Liver (tissue), 9 donors: ENCODE results near the gene TVP23A. TPM values are rescaled to one million over a fixed set of nuclear protein-coding genes. Genes with fewer than 3 reads are reported as not detected.

ENCODE experiments used
- DNase-seq: peaks from one replicate; pipeline ENCODE4 v3.0.0-alpha.2; 2017; ENCODE audit warnings: low spot score
- H3K27ac ChIP-seq, 2 donors: one replicate each; pipeline ENCODE4 v1.7.0; 2013; ENCODE audit warnings: inconsistent platforms in 2 of 2, low read length in 2 of 2, control low read depth in 1 of 2, low read depth in 1 of 2, mild to moderate bottlenecking in 1 of 2
- H3K27me3 ChIP-seq, 4 donors: one replicate each; pipeline versions ENCODE4 v1.6.1 to v1.7.0; 2013; ENCODE audit warnings: low read length in 3 of 4, inconsistent platforms in 1 of 4, mild to moderate bottlenecking in 1 of 4, moderate library complexity in 1 of 4; ENCODE audit not compliant: control insufficient read depth in 4 of 4, insufficient read depth in 4 of 4
- H3K36me3 ChIP-seq, 4 donors: one replicate each; pipeline versions ENCODE4 v1.6.1 to v1.7.0; 2013; ENCODE audit warnings: low read length in 3 of 4, mild to moderate bottlenecking in 3 of 4, low read depth in 1 of 4, moderate library complexity in 1 of 4; ENCODE audit not compliant: control insufficient read depth in 4 of 4, insufficient read depth in 3 of 4
- H3K4me1 ChIP-seq, 4 donors: one replicate each; pipeline versions ENCODE4 v1.6.1 to v1.7.0; 2013; ENCODE audit warnings: low read length in 3 of 4, mild to moderate bottlenecking in 3 of 4, moderate library complexity in 1 of 4; ENCODE audit not compliant: control insufficient read depth in 4 of 4, insufficient read depth in 4 of 4
- H3K4me3 ChIP-seq, 3 donors: one replicate each; pipeline versions ENCODE4 v1.6.1 to v1.7.0; 2013; ENCODE audit warnings: low read length in 3 of 3, control low read depth in 1 of 3, low read depth in 1 of 3, mild to moderate bottlenecking in 1 of 3
- H3K9ac ChIP-seq, 2 donors: one replicate each; pipeline ENCODE4 v1.7.0; 2013; ENCODE audit warnings: low read length in 2 of 2, mild to moderate bottlenecking in 2 of 2, moderate library complexity in 2 of 2, control low read depth in 1 of 2, low read depth in 1 of 2
- H3K9me3 ChIP-seq, 4 donors: one replicate each; pipeline versions ENCODE4 v1.6.1 to v1.7.0; 2013; ENCODE audit warnings: low read length in 3 of 4; ENCODE audit not compliant: control insufficient read depth in 4 of 4
- ATF3 ChIP-seq: IDR thresholded peaks from 2 replicates; pipeline ENCODE4 v1.6.1; 2016; ENCODE audit warnings: antibody characterized with exemption
- HNF4A ChIP-seq, 2 donors: conservative IDR thresholded peaks; 2 replicates each; pipeline ENCODE4 v1.6.1; 2016; ENCODE audit warnings: antibody characterized with exemption in 2 of 2, mild to moderate bottlenecking in 2 of 2
- HNF4G ChIP-seq: IDR thresholded peaks from 2 replicates; pipeline ENCODE4 v1.6.1; 2016; ENCODE audit warnings: antibody characterized with exemption
- RXRA ChIP-seq, 2 donors: IDR thresholded peaks; 2 replicates each; pipeline ENCODE4 v1.6.1; 2017 to 2018; ENCODE audit warnings: antibody characterized with exemption in 2 of 2, mild to moderate bottlenecking in 1 of 2
- WGBS: extraction: QIAGEN DNeasy Blood & Tissue Kit; methylation state at CpG from one replicate; pipeline ENCODE4 v1.1.7; 2013; 5-methylcytosine and 5-hydroxymethylcytosine counted together
- polyA plus RNA-seq, 2 donors: library from polyadenylated mRNA; stranded (reverse) in 1 of 2; unstranded in 1 of 2; fragments of 200-250 nt in 1 of 2; fragments of >200 nt in 1 of 2; fragmentation: Nextera tagmentation in 1 of 2; extraction: Ambion mirVana in 1 of 2; gene quantifications; one replicate each; pipeline versions ENCODE4 v1.2.1 to v1.2.3, GENCODE V29; 2013 to 2015
- total RNA-seq, 2 donors: library from RNA; depleted of rRNA; stranded (reverse); fragments of >200 nt; gene quantifications; one replicate each; pipeline ENCODE4 v1.2.3, GENCODE V29; 2014
- TF ChIP-seq, protein P1 (sequence below): fragments of 150-350 bp; IDR thresholded peaks from 2 replicates; pipeline ENCODE4 v1.5.1; 2017; ENCODE audit warnings: improper control_type of control experiment, low read depth, low read length; ENCODE audit not compliant: missing input control
- TF ChIP-seq, protein P2 (sequence below): IDR thresholded peaks from 2 replicates; pipeline ENCODE4 v1.6.1; 2016; ENCODE audit warnings: antibody characterized with exemption, mild to moderate bottlenecking
- donor health status: healthy.
- donor health status: healthy.
- donor health status: healthy.
- donor health status: healthy.
- donor health status: healthy.

Gene TVP23A
- total RNA-seq, result under 1 TPM in 1 of 2 donors, not detected in 1; 0.09 TPM
- under 1 TPM; 0.09 to 0.32 TPM for polyA plus RNA-seq

DNA sequence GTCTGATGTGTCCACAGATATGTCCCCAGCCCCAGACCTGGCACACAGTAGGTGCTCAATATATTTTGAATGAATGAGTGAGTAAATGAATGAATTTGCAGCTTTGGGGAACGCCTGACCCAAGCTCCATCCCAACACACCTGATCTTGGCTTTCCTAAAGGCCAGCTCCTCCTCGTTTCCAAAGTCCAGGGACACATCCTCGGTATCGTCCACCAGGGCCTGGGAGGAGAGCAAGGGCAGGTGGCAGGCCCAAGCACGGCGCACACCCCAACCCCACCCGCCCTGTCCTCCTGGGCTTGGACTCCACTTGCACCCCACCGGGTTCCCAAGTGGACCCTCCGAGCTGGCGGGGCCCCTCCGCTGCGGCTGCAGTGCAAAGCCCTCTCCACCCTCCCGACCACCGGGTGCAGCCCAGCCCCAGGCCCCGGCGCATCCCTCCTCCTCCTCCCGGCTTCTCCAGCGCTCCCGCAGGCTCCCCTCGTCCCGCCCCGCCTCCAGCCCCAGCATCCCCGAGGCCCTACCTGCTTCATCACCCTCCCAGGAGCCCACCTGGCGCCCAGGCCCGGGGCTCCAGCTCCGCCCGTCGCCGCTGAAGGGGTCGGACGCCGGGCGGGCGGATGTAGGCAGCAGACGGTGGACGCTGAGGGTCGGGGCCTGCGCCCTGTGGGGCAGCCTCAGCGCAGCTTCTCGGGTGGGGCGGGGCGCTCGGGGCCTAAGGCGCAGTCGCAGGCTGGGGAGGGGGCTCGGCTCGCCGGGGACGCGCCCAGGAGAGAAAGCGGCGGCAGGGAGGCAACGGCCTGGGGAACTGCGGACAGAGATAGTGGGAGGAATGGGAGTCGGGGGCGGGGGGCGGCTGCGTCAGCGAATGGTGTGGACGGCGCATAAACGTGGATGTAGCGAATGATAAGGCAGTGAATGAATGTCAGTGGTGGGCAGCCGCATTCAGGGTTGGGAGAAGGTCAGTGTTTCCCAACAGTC lies at the start of gene TVP23A:
TVP23A (minus strand) TSS at position 832 of the 979 bp plus-strand sequence; CDS start at position 531, 301 bp downstream.
- TF ChIP-seq ATF3, result no peak
- TF ChIP-seq RXRA (IDR thresholded peaks at IDR 0.05), result no peak
- peak; percentile 28 to 31 for TF ChIP-seq HNF4A (conservative IDR thresholded peaks at IDR 0.05)
- H3K4me1 ChIP-seq, result peaks cover 0 to 7% (median 5%) of the 10 kb centered on the region in 4 donors

GRCh38 chr16:10868104-10868595 lies 49.6 kb upstream of the TVP23A start:
- peaks cover 0 to 4% (median under 1%) of the 10 kb centered on the region in 4 donors for H3K4me1 ChIP-seq
- DNase-seq, result no peak

More for the DNA sequence above, at the start of gene TVP23A:
- 37% methylated on average over 64 of the region's 64 CpGs for WGBS
- Histone ChIP-seq H3K36me3 (no peaks in the 10 kb centered on the region), H3K4me3 (peak within 1 kb of the TSS in 1 of 3 donors; percentile 19), H3K27me3 (no peaks in the 10 kb centered on the region), H3K27ac (no peak within 1 kb of the TSS), H3K9ac (no peak within 1 kb of the TSS), H3K9me3 (no peaks in the 10 kb centered on the region)
- DNase-seq, result no peak

More at GRCh38 chr16:10868104-10868595, 49.6 kb upstream of the TVP23A start:
- H3K27me3 ChIP-seq, result peaks cover 0 to 2% (median 0%) of the 10 kb centered on the region in 4 donors
- no peaks in the 10 kb centered on the region for H3K9me3 ChIP-seq
- peak overlapping the region in 1 of 2 donors; percentile 37 for H3K27ac ChIP-seq
- no peaks in the 10 kb centered on the region for H3K36me3 ChIP-seq
- 82% methylated on average over 6 of the region's 6 CpGs for WGBS
- no peak for TF ChIP-seq HNF4G
- TF ChIP-seq, protein P1, sequence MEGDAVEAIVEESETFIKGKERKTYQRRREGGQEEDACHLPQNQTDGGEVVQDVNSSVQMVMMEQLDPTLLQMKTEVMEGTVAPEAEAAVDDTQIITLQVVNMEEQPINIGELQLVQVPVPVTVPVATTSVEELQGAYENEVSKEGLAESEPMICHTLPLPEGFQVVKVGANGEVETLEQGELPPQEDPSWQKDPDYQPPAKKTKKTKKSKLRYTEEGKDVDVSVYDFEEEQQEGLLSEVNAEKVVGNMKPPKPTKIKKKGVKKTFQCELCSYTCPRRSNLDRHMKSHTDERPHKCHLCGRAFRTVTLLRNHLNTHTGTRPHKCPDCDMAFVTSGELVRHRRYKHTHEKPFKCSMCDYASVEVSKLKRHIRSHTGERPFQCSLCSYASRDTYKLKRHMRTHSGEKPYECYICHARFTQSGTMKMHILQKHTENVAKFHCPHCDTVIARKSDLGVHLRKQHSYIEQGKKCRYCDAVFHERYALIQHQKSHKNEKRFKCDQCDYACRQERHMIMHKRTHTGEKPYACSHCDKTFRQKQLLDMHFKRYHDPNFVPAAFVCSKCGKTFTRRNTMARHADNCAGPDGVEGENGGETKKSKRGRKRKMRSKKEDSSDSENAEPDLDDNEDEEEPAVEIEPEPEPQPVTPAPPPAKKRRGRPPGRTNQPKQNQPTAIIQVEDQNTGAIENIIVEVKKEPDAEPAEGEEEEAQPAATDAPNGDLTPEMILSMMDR, result no peak
- TF ChIP-seq ATF3, result no peak
- TF ChIP-seq, protein P2, sequence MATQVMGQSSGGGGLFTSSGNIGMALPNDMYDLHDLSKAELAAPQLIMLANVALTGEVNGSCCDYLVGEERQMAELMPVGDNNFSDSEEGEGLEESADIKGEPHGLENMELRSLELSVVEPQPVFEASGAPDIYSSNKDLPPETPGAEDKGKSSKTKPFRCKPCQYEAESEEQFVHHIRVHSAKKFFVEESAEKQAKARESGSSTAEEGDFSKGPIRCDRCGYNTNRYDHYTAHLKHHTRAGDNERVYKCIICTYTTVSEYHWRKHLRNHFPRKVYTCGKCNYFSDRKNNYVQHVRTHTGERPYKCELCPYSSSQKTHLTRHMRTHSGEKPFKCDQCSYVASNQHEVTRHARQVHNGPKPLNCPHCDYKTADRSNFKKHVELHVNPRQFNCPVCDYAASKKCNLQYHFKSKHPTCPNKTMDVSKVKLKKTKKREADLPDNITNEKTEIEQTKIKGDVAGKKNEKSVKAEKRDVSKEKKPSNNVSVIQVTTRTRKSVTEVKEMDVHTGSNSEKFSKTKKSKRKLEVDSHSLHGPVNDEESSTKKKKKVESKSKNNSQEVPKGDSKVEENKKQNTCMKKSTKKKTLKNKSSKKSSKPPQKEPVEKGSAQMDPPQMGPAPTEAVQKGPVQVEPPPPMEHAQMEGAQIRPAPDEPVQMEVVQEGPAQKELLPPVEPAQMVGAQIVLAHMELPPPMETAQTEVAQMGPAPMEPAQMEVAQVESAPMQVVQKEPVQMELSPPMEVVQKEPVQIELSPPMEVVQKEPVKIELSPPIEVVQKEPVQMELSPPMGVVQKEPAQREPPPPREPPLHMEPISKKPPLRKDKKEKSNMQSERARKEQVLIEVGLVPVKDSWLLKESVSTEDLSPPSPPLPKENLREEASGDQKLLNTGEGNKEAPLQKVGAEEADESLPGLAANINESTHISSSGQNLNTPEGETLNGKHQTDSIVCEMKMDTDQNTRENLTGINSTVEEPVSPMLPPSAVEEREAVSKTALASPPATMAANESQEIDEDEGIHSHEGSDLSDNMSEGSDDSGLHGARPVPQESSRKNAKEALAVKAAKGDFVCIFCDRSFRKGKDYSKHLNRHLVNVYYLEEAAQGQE, result no peak
- H3K4me3 ChIP-seq, result no peak overlapping the region
- peak overlapping the region in 1 of 2 donors; percentile 8 for H3K9ac ChIP-seq
